DOHH2 (cell line): ENCODE results near the gene SNRNP200.
A peak's percentile ranks its signal among the peaks of the same experiment; 100 is the strongest.

Experiments used
- H3F3A ChIP-seq: fragments of 200-600 bp; sonication (generic), shearing (Covaris generic); 2 replicates; pipeline ENCODE4 v1.6.0; 2016; ENCODE audit warnings: antibody characterized with exemption, mild to moderate bottlenecking; ENCODE audit not compliant: control insufficient read depth, insufficient read depth
- H3K27ac ChIP-seq: fragments of 200-600 bp; sonication (generic); 2 replicates; pipeline ENCODE4 v1.5.1; 2014; ENCODE audit warnings: low read depth, mild to moderate bottlenecking, low read length, moderate library complexity
- H3K27me3 ChIP-seq: fragments of 200-600 bp; sonication (generic); 2 replicates; pipeline ENCODE4 v1.6.1; 2014; ENCODE audit warnings: mild to moderate bottlenecking, low read length, mixed read lengths; ENCODE audit not compliant: control insufficient read depth
- H3K36me3 ChIP-seq: fragments of 200-600 bp; sonication (generic); 2 replicates; pipeline ENCODE4 v1.6.1; 2014; ENCODE audit warnings: mild to moderate bottlenecking, low read length, moderate library complexity, mixed read lengths; ENCODE audit not compliant: control insufficient read depth
- H3K4me1 ChIP-seq: fragments of 200-600 bp; sonication (generic); 2 replicates; pipeline ENCODE4 v1.6.1; 2014; ENCODE audit warnings: mild to moderate bottlenecking, low read length, mixed read lengths; ENCODE audit not compliant: control insufficient read depth
- H3K4me2 ChIP-seq: fragments of 200-600 bp; sonication (generic); 2 replicates; pipeline ENCODE4 v1.6.0; 2014; ENCODE audit warnings: mild to moderate bottlenecking, low read length, moderate library complexity
- H3K4me3 ChIP-seq: fragments of 200-600 bp; sonication (generic); 2 replicates; pipeline ENCODE4 v1.5.1; 2014; ENCODE audit warnings: mild to moderate bottlenecking, low read length, mixed read lengths
- H3K79me2 ChIP-seq: fragments of 200-600 bp; sonication (generic); 2 replicates; pipeline ENCODE4 v1.6.1; 2014; ENCODE audit warnings: mild to moderate bottlenecking, low read length, mixed read lengths; ENCODE audit not compliant: control insufficient read depth
- H3K9me2 ChIP-seq: fragments of 200-600 bp; sonication (generic); replicated peaks from 2 replicates; pipeline ENCODE4 v1.6.1; 2014; ENCODE audit warnings: mild to moderate bottlenecking, low read length, mixed read lengths; ENCODE audit not compliant: control insufficient read depth
- H3K9me3 ChIP-seq: fragments of 200-600 bp; sonication (generic); 2 replicates; pipeline ENCODE4 v1.6.1; 2014; ENCODE audit warnings: antibody characterized with exemption, low read length, mixed read lengths; ENCODE audit not compliant: control insufficient read depth, insufficient read depth
- H4K20me1 ChIP-seq: fragments of 200-600 bp; sonication (generic); 2 replicates; pipeline ENCODE4 v1.6.0; 2014; ENCODE audit warnings: low read depth, mild to moderate bottlenecking, antibody characterized with exemption, low read length, moderate library complexity; ENCODE audit not compliant: control insufficient read depth, insufficient read depth
- CTCF ChIP-seq: fragments of 200-600 bp; sonication (generic); IDR thresholded peaks from one replicate; pipeline ENCODE4 v1.5.1; 2014; ENCODE audit warnings: antibody characterized with exemption, mild to moderate bottlenecking, low read depth, low read length; ENCODE audit not compliant: poor library complexity, severe bottlenecking
- EZH2phosphoT487 ChIP-seq: fragments of 200-600 bp; sonication (generic); IDR thresholded peaks from 2 replicates; pipeline ENCODE4 v1.6.1; 2017; ENCODE audit warnings: borderline replicate concordance, mild to moderate bottlenecking, antibody characterized with exemption, low read length, moderate library complexity, mixed read lengths

SNRNP200 gene

GRCh38 chr2:96308248-96308647 is 2.9 kb upstream of the SNRNP200 start:
- Histone ChIP-seq H3K27ac (no peak overlapping the region), H3K4me2 (no peak overlapping the region), H3K27me3 (no peaks in the 10 kb centered on the region), H3K4me1 (peaks cover 31% of the 10 kb centered on the region), H3K36me3 (peaks cover 32% of the 10 kb centered on the region), H4K20me1 (0 out of 2 replicates have a peak, but pooled peaks cover under 1% of the 10 kb centered on the region), H3K79me2 (peaks cover 36% of the 10 kb centered on the region), H3F3A (peaks cover 11% of the 10 kb centered on the region), H3K4me3 (no peak overlapping the region), H3K9me3 (no peaks in the 10 kb centered on the region), H3K9me2 (no peaks in the 10 kb centered on the region)
- no peak for TF ChIP-seq EZH2phosphoT487
- no peak for TF ChIP-seq CTCF

GRCh38 chr2:96306370-96306769 is 1.0 kb upstream of the SNRNP200 start:
- Histone ChIP-seq H3K9me2 (no peaks in the 10 kb centered on the region), H3K4me3 (peak overlapping the region; percentile 90), H3K79me2 (peaks cover 55% of the 10 kb centered on the region), H3K9me3 (no peaks in the 10 kb centered on the region), H3F3A (peaks cover 9% of the 10 kb centered on the region), H3K36me3 (peaks cover 51% of the 10 kb centered on the region), H3K4me2 (peak overlapping the region; percentile 90), H4K20me1 (0 out of 2 replicates have a peak, but pooled peaks cover 3% of the 10 kb centered on the region), H3K27ac (peak overlapping the region; percentile 74), H3K27me3 (no peaks in the 10 kb centered on the region), H3K4me1 (peaks cover 31% of the 10 kb centered on the region)
- TF ChIP-seq CTCF = no peak
- TF ChIP-seq EZH2phosphoT487 = no peak

GRCh38 chr2:96305979-96306308 is 598 bp upstream of the SNRNP200 start:
- Histone ChIP-seq H3K4me2 (peak overlapping the region; percentile 90), H3K27ac (peak overlapping the region; percentile 74), H4K20me1 (0 out of 2 replicates have a peak, but pooled peaks cover 3% of the 10 kb centered on the region), H3K27me3 (no peaks in the 10 kb centered on the region), H3K4me1 (peaks cover 31% of the 10 kb centered on the region), H3F3A (peaks cover 9% of the 10 kb centered on the region), H3K9me3 (no peaks in the 10 kb centered on the region), H3K36me3 (peaks cover 55% of the 10 kb centered on the region), H3K4me3 (peak overlapping the region; percentile 90), H3K79me2 (peaks cover 60% of the 10 kb centered on the region), H3K9me2 (no peaks in the 10 kb centered on the region)
- no peak for TF ChIP-seq CTCF
- no peak for TF ChIP-seq EZH2phosphoT487

DNA sequence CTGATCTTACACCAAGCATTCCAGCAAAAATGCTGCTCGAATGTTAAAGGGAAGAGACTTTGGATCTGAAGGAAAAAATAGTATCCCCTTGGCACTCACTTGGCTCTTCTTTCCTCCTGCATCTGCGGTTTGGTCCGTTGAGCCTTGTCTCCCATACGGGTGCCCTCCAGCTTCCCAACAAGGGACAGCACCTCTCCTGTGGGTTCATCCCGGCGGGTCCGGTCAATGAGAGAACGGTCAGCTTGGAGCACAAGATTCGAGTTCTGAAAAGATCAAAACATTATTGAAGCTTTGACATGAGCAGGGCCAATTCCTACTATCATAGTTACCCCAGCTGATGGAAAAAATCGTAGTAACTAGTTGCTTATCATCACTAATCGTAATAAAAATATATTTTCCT is 740 bp downstream of the SNRNP200 start:
- H3K36me3 ChIP-seq = peaks cover 66% of the 10 kb centered on the region
- no peaks in the 10 kb centered on the region for H3K27me3 ChIP-seq
- H3K4me1 ChIP-seq = peaks cover 31% of the 10 kb centered on the region
- H3F3A ChIP-seq = peaks cover 9% of the 10 kb centered on the region
- peaks cover 64% of the 10 kb centered on the region for H3K79me2 ChIP-seq
- H3K4me3 ChIP-seq = peak overlapping the region; percentile 90
- peak overlapping the region; percentile 74 for H3K27ac ChIP-seq
- H3K9me2 ChIP-seq = no peaks in the 10 kb centered on the region
- no peaks in the 10 kb centered on the region for H3K9me3 ChIP-seq
- H3K4me2 ChIP-seq = peak overlapping the region; percentile 90
- 0 out of 2 replicates have a peak, but pooled peaks cover 3% of the 10 kb centered on the region for H4K20me1 ChIP-seq
- TF ChIP-seq CTCF (no peak), EZH2phosphoT487 (no peak)
